OCI-LY7 (cell line): ENCODE results near the gene CFAP58. TPM values are rescaled to one million over a fixed set of nuclear protein-coding genes. Genes with fewer than 3 reads are reported as not detected.

Source experiments
- BruUV-seq: library from RNA; stranded (reverse); fragments of 400-500 nt; replicated peaks from 2 replicates; lab custom pipeline; 2021; lab: Mats Ljungman, UMichigan
- CTCF ChIA-PET: fragments of 300-600 bp; sonication (Branson Sonifier 250); formaldehyde crosslinking; loops from one replicate; lab custom pipeline; 2022; ENCODE audit warnings: antibody characterized with exemption; ENCODE audit not compliant: unreplicated experiment; lab: Charles Lee
- POLR2A ChIA-PET: fragments of 300-600 bp; sonication (Branson Sonifier 250); formaldehyde crosslinking; loops from one replicate; lab custom pipeline; 2022; ENCODE audit warnings: antibody characterized with exemption; lab: Charles Lee
- DNase-seq: peaks from one replicate; pipeline ENCODE4 v3.0.0-alpha.2; 2015; ENCODE audit warnings: low spot score
- H2AFZ ChIP-seq: fragments of 200-600 bp; sonication (generic), shearing (Covaris generic); 2 replicates; pipeline ENCODE4 v1.6.1; 2014; ENCODE audit warnings: mild to moderate bottlenecking, antibody characterized with exemption, low read length, moderate library complexity
- H3K27ac ChIP-seq: fragments of 200-600 bp; sonication (generic); 2 replicates; pipeline ENCODE4 v1.5.1; 2014; ENCODE audit warnings: mixed run types, low read depth, mild to moderate bottlenecking, moderate library complexity, low read length, inconsistent platforms; ENCODE audit not compliant: poor library complexity, severe bottlenecking
- H3K36me3 ChIP-seq: fragments of 200-600 bp; sonication (generic); 2 replicates; pipeline ENCODE4 v1.6.1; 2014; ENCODE audit warnings: mild to moderate bottlenecking, antibody characterized with exemption, low read length, moderate library complexity, mixed read lengths; ENCODE audit not compliant: insufficient read depth
- H3K4me1 ChIP-seq: fragments of 200-600 bp; sonication (generic); 2 replicates; pipeline ENCODE4 v1.5.1; 2014; ENCODE audit warnings: mild to moderate bottlenecking, low read length; ENCODE audit not compliant: insufficient read depth, poor library complexity, severe bottlenecking
- H3K4me2 ChIP-seq: fragments of 200-600 bp; sonication (generic); 2 replicates; pipeline ENCODE4 v1.6.1; 2014; ENCODE audit warnings: mild to moderate bottlenecking, low read length
- H3K4me3 ChIP-seq: fragments of 200-600 bp; sonication (generic); 2 replicates; pipeline ENCODE4 v1.5.1; 2014; ENCODE audit warnings: mild to moderate bottlenecking, low read depth, low read length; ENCODE audit not compliant: poor library complexity, severe bottlenecking
- H3K79me2 ChIP-seq: fragments of 200-600 bp; sonication (generic); 2 replicates; pipeline ENCODE4 v1.6.1; 2016; ENCODE audit warnings: low read depth, mild to moderate bottlenecking, low read length, moderate library complexity, mixed read lengths; ENCODE audit not compliant: insufficient read depth
- H3K9me2 ChIP-seq: fragments of 200-600 bp; sonication (generic); 2 replicates; pipeline ENCODE4 v1.6.1; 2016; ENCODE audit warnings: mild to moderate bottlenecking, low read length, mixed read lengths; ENCODE audit not compliant: insufficient read depth
- H3K9me3 ChIP-seq: fragments of 200-600 bp; sonication (generic); 2 replicates; pipeline ENCODE4 v1.6.1; 2014; ENCODE audit warnings: mild to moderate bottlenecking, mixed run types, low read length, mixed read lengths
- H4K20me1 ChIP-seq: fragments of 200-600 bp; sonication (generic); 2 replicates; pipeline ENCODE4 v1.6.1; 2014; ENCODE audit warnings: mild to moderate bottlenecking, antibody characterized with exemption, low read length, moderate library complexity, mixed read lengths; ENCODE audit not compliant: insufficient read depth
- CTCF ChIP-seq: fragments of 200-600 bp; sonication (generic); conservative IDR thresholded peaks from 2 replicates; pipeline ENCODE4 v1.5.1; 2014; ENCODE audit warnings: mild to moderate bottlenecking, antibody characterized with exemption, low read length, moderate library complexity, mixed read lengths
- EZH2phosphoT487 ChIP-seq: fragments of 200-600 bp; sonication (generic); IDR thresholded peaks from 2 replicates; pipeline ENCODE4 v1.6.1; 2018; ENCODE audit warnings: low read depth, borderline replicate concordance, mild to moderate bottlenecking, mixed run types, antibody characterized with exemption, low read length, moderate library complexity, mixed read lengths
- intact Hi-C: fragments of 100-400 bp; cut with micrococcal nuclease; formaldehyde crosslinking; loops from one replicate; pipeline ENCODE4 v1.10.0; 2022; ENCODE audit not compliant: unreplicated experiment
- total RNA-seq, 2 experiments: library from RNA; depleted of rRNA in 1 of 2; stranded (reverse); fragments of >200 nt in 1 of 2; shearing (Covaris generic) in 1 of 2; gene quantifications; 2 replicates each; pipeline ENCODE4 v1.2.3, GENCODE V29; 2014 to 2022

The CFAP58 gene
- total RNA-seq, 2 experiments from 2014 or later, result 0.09 to 1.5 TPM

- no peak for TF ChIP-seq EZH2phosphoT487
- TF ChIP-seq CTCF, result no peak
- H3K9me3 ChIP-seq, result no peaks in the 10 kb centered on the region
- no peaks in the 10 kb centered on the region for H3K9me2 ChIP-seq
- H3K36me3 ChIP-seq, result no peaks in the 10 kb centered on the region
- CTCF ChIA-PET, result no interaction called here
- H3K4me1 ChIP-seq, result no peaks in the 10 kb centered on the region
- no peaks in the 10 kb centered on the region for H3K79me2 ChIP-seq
- no peak overlapping the region for H3K27ac ChIP-seq
- no peak for DNase-seq
- POLR2A ChIA-PET, result interaction anchor here (0.7 kb wide), 1 partner anchor 12 kb away, joined by 3 read pairs; no protein-coding TSS in a partner anchor
- BruUV-seq, result no TSS peak
- H3K4me2 ChIP-seq, result no peak overlapping the region
- intact Hi-C loops, result no loop called here
- no peak overlapping the region for H3K4me3 ChIP-seq
- no peaks in the 10 kb centered on the region for H4K20me1 ChIP-seq
- H2AFZ ChIP-seq, result no peak overlapping the region
Observed at GRCh38 chr10:104393387-104393786, 39.8 kb downstream of the CFAP58 start.

- H2AFZ ChIP-seq, result no peak overlapping the region
- H3K9me3 ChIP-seq, result no peaks in the 10 kb centered on the region
- ChIA-PET CTCF (no interaction called here), POLR2A (no interaction called here)
- H3K4me2 ChIP-seq, result no peak overlapping the region
- intact Hi-C loops, result no loop called here
- H3K4me1 ChIP-seq, result no peaks in the 10 kb centered on the region
- no peak overlapping the region for H3K27ac ChIP-seq
- DNase-seq, result no peak
- no peak for TF ChIP-seq CTCF
- no peak for TF ChIP-seq EZH2phosphoT487
- H3K9me2 ChIP-seq, result no peaks in the 10 kb centered on the region
- no peaks in the 10 kb centered on the region for H4K20me1 ChIP-seq
- BruUV-seq, result no TSS peak
- no peaks in the 10 kb centered on the region for H3K36me3 ChIP-seq
- no peaks in the 10 kb centered on the region for H3K79me2 ChIP-seq
- H3K4me3 ChIP-seq, result no peak overlapping the region
Observed at GRCh38 chr10:104396581-104396980, 42.9 kb downstream of the CFAP58 start.

GRCh38 chr10:104403636-104404035, 50.0 kb downstream of the CFAP58 start:
- DNase-seq, result no peak
- H3K9me2 ChIP-seq, result no peaks in the 10 kb centered on the region
- H3K36me3 ChIP-seq, result no peaks in the 10 kb centered on the region
- H2AFZ ChIP-seq, result no peak overlapping the region
- no peak overlapping the region for H3K4me3 ChIP-seq
- no peak overlapping the region for H3K4me2 ChIP-seq
- TF ChIP-seq EZH2phosphoT487, result no peak
- TF ChIP-seq CTCF, result no peak
- intact Hi-C loops, result no loop called here
- no peak overlapping the region for H3K27ac ChIP-seq
- BruUV-seq, result no TSS peak
- no peaks in the 10 kb centered on the region for H3K9me3 ChIP-seq
- no peaks in the 10 kb centered on the region for H3K4me1 ChIP-seq
- H4K20me1 ChIP-seq, result no peaks in the 10 kb centered on the region
- no peaks in the 10 kb centered on the region for H3K79me2 ChIP-seq
- CTCF ChIA-PET, result no interaction called here
- POLR2A ChIA-PET, result interaction anchor here (0.6 kb wide), 2 partner anchors 9 to 11 kb away, joined by 3 to 4 read pairs; no protein-coding TSS in a partner anchor
